ENCODE results near the gene RPL10. TPM values are rescaled to one million over a fixed set of nuclear protein-coding genes. Genes with fewer than 3 reads are reported as not detected.
A peak's percentile ranks its signal among the peaks of the same experiment; 100 is the strongest.

The RPL10 gene
- total RNA-seq = 1,000 to 10,000 TPM; 2,294 to 2,387 TPM
- long read RNA-seq, donor 1, transcript RPL10-201 (6 exons, 2,278 nt) = major isoform, 13 of 41 reads
- long read RNA-seq, donor 1, transcript RPL10-204 (7 exons, 2,318 nt) = minor isoform, 12 of 41 reads
- long read RNA-seq, donor 1, partial matches to known transcripts = 12 of 41 reads
- long read RNA-seq, donor 1, other reads (novel, unspliced or antisense) = 1 of 41 reads
- long read RNA-seq, donor 2, transcript RPL10-201 (6 exons, 2,278 nt) = major isoform, 1,441 of 1,591 reads
- long read RNA-seq, donor 2, transcript RPL10-204 (7 exons, 2,318 nt) = minor isoform, 35 of 1,591 reads
- long read RNA-seq, donor 2, transcript RPL10-216 (5 exons, 1,369 nt) = minor isoform, 5 of 1,591 reads
- long read RNA-seq, donor 2, partial matches to known transcripts = 87 of 1,591 reads
- long read RNA-seq, donor 2, other reads (novel, unspliced or antisense) = 13 of 1,591 reads

GRCh38 chrX:154397888-154398667 is at the start of gene RPL10:
Gene RPL10 (plus strand): TSS chrX:154398377. CDS start chrX:154398520, 143 bp downstream.
- DNase-seq (ENCODE audit: low spot score) = peak; percentile 98
- intact Hi-C loops (cut with DNase I) = no loop called here

GRCh38 chrX:154348646-154349358 is 49.4 kb upstream of the RPL10 start:
- peak; percentile 81 for DNase-seq (ENCODE audit: low spot score)
- intact Hi-C loops (cut with DNase I) = no loop called here

GRCh38 chrX:154349359-154349935 is 48.7 kb upstream of the RPL10 start:
- intact Hi-C loops (cut with DNase I) = no loop called here
- no peak for DNase-seq (ENCODE audit: low spot score)

- intact Hi-C loops (cut with DNase I) = no loop called here
- no peak for DNase-seq (ENCODE audit: low spot score)
Measured at GRCh38 chrX:154349979-154350378, 48.2 kb upstream of the RPL10 start.

GRCh38 chrX:154350429-154351182 is 47.6 kb upstream of the RPL10 start:
- DNase-seq (ENCODE audit: low spot score) = no peak
- intact Hi-C loops (cut with DNase I) = no loop called here

- DNase-seq (ENCODE audit: low spot score) = no peak
- intact Hi-C loops (cut with DNase I) = no loop called here
Measured at GRCh38 chrX:154351183-154352011, 46.8 kb upstream of the RPL10 start.

GRCh38 chrX:154352012-154352401 is 46.2 kb upstream of the RPL10 start:
- no peak for DNase-seq (ENCODE audit: low spot score)
- intact Hi-C loops (cut with DNase I) = no loop called here

GRCh38 chrX:154352466-154352865 is 45.7 kb upstream of the RPL10 start:
- DNase-seq (ENCODE audit: low spot score) = no peak

GRCh38 chrX:154353172-154353843 is 44.9 kb upstream of the RPL10 start:
- DNase-seq (ENCODE audit: low spot score) = no peak
- intact Hi-C loops (cut with DNase I) = no loop called here

More at GRCh38 chrX:154352466-154352865, 45.7 kb upstream of the RPL10 start:
- intact Hi-C loops (cut with DNase I) = no loop called here

- intact Hi-C loops (cut with DNase I) = no loop called here
- no peak for DNase-seq (ENCODE audit: low spot score)
Measured at GRCh38 chrX:154354013-154354412, 44.2 kb upstream of the RPL10 start.

GRCh38 chrX:154354516-154354915 is 43.7 kb upstream of the RPL10 start:
- DNase-seq (ENCODE audit: low spot score) = no peak
- intact Hi-C loops (cut with DNase I) = no loop called here

GRCh38 chrX:154355094-154355775 is 42.9 kb upstream of the RPL10 start:
- no peak for DNase-seq (ENCODE audit: low spot score)
- intact Hi-C loops (cut with DNase I) = no loop called here

- intact Hi-C loops (cut with DNase I) = no loop called here
- no peak for DNase-seq (ENCODE audit: low spot score)
Measured at GRCh38 chrX:154355776-154356140, 42.4 kb upstream of the RPL10 start.

GRCh38 chrX:154356596-154356995 is 41.6 kb upstream of the RPL10 start:
- intact Hi-C loops (cut with DNase I) = no loop called here
- DNase-seq (ENCODE audit: low spot score) = no peak

- intact Hi-C loops (cut with DNase I) = no loop called here
- no peak for DNase-seq (ENCODE audit: low spot score)
Measured at GRCh38 chrX:154357205-154357604, 41.0 kb upstream of the RPL10 start.

GRCh38 chrX:154358011-154358410 is 40.2 kb upstream of the RPL10 start:
- intact Hi-C loops (cut with DNase I) = no loop called here
- no peak for DNase-seq (ENCODE audit: low spot score)

GRCh38 chrX:154358829-154359228 is 39.3 kb upstream of the RPL10 start:
- intact Hi-C loops (cut with DNase I) = no loop called here
- DNase-seq (ENCODE audit: low spot score) = no peak
